Stimulated activated naive CD8-positive, alpha-beta T cell treated with anti-CD3 and anti-CD28 coated beads, Interleukin-15, Interleukin-2, amounts not matched to agents 100 ng/mL and 50 ng/mL, for 24 hours (primary cell): ENCODE data around the gene SCN1B.

Source experiments
- H3K27ac Mint-ChIP-seq: one replicate; pipeline ENCODE4 v1.8.0; 2021; ENCODE audit warnings: mild to moderate bottlenecking, mixed read lengths
- H3K27me3 Mint-ChIP-seq: one replicate; pipeline ENCODE4 v1.8.0; 2021; ENCODE audit warnings: mixed read lengths
- H3K36me3 Mint-ChIP-seq: one replicate; pipeline ENCODE4 v1.8.0; 2021; ENCODE audit warnings: low read depth, mixed read lengths
- H3K4me1 Mint-ChIP-seq: one replicate; pipeline ENCODE4 v1.8.0; 2021; ENCODE audit warnings: low read depth, mixed read lengths
- H3K4me3 Mint-ChIP-seq: one replicate; pipeline ENCODE4 v1.8.0; 2021; ENCODE audit warnings: mild to moderate bottlenecking, mixed read lengths
- H3K9me3 Mint-ChIP-seq: one replicate; pipeline ENCODE4 v1.8.0; 2021; ENCODE audit warnings: mixed read lengths

SCN1B gene

DNA sequence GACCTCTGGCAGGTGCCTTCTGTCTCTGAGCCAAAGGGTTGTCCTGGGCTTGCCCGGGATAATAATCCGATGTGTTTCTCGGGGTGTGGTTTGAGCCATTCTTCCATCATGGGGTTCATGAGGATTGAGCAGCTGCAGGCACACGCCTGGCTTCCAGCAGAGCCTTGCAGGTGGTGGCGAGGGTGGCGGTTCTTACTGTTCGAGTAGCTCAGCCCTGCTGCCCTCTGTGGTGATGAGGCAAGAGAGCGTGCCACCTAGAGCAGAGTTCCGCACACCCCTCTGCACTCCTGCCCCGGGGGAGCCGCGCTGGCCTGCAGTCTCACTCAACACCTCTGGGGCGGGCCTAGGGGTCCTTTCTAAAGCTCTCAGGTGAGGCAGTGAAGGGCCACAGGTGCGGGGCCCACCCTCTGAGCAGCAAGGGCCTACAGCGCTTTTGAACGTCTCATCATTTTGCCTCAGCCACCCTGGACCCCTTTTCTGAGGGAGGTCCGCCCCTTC is 3.8 kb downstream of the SCN1B start:
- Mint-ChIP-seq H3K4me3 (no peak overlapping the region), H3K36me3 (no peaks in the 10 kb centered on the region)

DNA sequence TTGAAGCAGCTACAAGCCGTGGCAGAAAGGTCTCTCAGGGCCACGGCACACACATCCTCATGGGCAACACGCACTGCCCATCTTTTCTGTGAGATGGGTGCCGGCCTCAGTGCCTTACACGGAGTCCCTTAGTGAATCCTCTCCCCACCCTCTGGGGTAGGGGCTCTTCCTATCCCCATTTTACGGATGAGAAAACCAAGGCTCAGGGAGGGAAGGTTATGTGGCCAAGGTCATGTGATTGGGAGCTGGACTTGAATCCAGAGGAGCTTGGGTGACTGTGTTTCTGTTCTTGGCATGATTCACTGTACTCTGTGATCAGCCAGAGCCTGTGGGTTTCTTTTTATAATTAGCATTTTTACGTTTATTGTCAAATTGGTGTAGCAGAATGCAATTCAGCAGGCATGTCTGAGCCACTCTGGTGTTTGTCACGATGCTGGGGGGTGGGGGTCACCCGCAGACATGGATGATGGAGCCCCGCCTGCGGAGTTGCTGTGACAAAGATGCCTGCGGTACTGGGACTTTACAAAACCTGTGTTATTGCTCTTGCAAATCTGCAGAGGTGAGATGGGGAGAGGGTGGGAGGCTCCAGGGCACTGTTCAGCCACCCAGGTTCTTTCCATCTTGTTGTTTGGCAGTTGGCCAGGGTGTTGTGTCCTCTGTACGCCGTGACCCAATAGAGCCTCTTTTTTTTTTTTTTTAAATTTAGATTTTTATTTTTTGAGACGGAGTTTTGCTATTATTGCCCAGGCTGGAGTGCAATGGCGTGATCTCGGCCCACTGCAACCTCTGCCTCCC is 4.5 kb downstream of the SCN1B start:
- H3K4me3 Mint-ChIP-seq: no peak overlapping the region
- H3K27me3 Mint-ChIP-seq: peaks cover 16% of the 10 kb centered on the region
- no peaks in the 10 kb centered on the region for H3K9me3 Mint-ChIP-seq
- H3K36me3 Mint-ChIP-seq: no peaks in the 10 kb centered on the region
- H3K4me1 Mint-ChIP-seq: peaks cover 19% of the 10 kb centered on the region
- no peak overlapping the region for H3K27ac Mint-ChIP-seq

More for the DNA sequence above, 3.8 kb downstream of the SCN1B start:
- Mint-ChIP-seq H3K27ac (no peak overlapping the region), H3K27me3 (peaks cover 16% of the 10 kb centered on the region), H3K4me1 (peaks cover 15% of the 10 kb centered on the region), H3K9me3 (no peaks in the 10 kb centered on the region)

DNA sequence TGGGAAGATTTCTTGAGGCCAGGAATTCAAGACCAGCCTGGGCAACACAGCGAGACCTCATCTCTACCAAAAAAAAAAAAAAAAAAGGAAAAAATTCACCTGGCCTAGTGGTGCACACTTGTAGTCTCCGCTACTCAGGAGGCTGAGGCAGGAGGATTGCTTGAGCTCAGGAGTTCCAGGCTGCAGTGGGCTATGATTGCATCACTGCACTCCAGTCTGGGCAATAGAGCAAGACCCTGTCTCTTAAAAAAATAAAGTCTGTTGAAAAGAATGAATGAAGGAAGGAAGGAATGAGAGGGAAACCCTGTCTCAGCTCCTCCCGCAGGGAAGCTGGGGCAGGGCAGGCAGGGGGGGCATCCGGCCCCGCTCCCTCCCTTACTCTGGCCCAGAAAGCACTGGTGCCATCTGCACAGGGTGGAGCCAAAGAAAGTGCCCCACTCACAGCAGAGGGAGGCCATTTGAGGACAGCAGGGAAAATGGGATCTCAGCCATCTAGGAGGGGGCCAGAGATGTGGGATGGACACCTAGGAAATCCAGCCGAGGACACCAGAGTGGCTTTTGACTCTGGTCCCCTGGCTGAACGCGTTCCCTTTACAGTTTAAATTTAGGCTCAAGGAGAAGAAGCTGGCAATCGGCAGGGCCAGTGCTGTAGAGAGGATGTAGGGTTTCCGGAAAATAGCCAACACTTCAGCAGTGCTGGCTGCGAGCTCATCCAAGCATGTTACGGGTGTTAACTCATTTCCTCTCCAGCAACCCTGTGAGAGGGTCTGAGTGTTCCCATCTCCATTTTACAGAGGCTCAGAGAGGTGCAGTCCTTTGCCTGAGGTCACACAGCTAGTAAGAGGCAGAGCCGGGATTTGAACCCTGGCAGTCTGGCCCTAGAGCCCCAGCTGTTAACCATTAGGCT is 7.7 kb downstream of the SCN1B start:
- peaks cover 6% of the 10 kb centered on the region for H3K27me3 Mint-ChIP-seq
- H3K9me3 Mint-ChIP-seq: no peaks in the 10 kb centered on the region
- peaks cover 28% of the 10 kb centered on the region for H3K4me1 Mint-ChIP-seq
- H3K36me3 Mint-ChIP-seq: no peaks in the 10 kb centered on the region
- H3K4me3 Mint-ChIP-seq: no peak overlapping the region
- H3K27ac Mint-ChIP-seq: no peak overlapping the region

DNA sequence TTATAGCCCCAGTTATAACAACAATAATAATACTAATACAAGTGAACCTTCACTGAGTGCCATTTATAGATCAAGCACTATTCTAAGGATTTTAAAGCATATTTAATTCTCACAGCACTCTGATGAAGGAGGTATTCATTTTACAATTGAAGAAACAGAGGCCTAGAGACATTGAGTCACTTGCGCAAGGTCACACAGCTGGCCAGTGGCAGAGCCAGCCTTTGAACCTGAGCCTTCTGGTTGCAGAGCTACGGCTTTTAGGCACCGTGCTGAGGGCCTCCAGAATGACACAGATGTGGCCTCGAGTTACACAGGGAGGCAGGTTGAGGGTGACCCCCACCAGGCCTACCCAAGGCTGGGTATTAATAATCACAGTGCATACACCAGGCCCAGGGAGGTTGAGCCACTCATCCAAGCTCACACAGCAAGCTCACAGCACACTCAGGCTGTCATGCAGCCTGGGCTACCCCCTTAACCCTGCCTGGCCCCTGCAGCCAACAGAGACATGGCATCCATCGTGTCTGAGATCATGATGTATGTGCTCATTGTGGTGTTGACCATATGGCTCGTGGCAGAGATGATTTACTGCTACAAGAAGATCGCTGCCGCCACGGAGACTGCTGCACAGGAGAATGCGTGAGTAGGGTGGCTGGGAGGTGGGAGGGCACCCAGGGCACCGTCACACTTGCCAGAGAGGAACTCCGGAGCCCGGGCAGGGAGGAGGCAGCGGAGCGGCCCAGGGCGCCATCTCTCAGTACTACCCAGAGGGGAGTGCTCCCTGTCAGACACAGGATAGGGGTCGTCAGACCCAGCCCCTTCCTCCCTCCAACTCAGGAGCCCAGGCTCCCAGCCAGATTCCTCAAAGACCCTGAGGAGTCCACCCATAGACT is 8.6 kb downstream of the SCN1B start:
- Mint-ChIP-seq H3K9me3 (no peaks in the 10 kb centered on the region), H3K27me3 (peaks cover 6% of the 10 kb centered on the region), H3K36me3 (no peaks in the 10 kb centered on the region), H3K4me1 (peaks cover 28% of the 10 kb centered on the region), H3K27ac (no peak overlapping the region), H3K4me3 (no peak overlapping the region)

DNA sequence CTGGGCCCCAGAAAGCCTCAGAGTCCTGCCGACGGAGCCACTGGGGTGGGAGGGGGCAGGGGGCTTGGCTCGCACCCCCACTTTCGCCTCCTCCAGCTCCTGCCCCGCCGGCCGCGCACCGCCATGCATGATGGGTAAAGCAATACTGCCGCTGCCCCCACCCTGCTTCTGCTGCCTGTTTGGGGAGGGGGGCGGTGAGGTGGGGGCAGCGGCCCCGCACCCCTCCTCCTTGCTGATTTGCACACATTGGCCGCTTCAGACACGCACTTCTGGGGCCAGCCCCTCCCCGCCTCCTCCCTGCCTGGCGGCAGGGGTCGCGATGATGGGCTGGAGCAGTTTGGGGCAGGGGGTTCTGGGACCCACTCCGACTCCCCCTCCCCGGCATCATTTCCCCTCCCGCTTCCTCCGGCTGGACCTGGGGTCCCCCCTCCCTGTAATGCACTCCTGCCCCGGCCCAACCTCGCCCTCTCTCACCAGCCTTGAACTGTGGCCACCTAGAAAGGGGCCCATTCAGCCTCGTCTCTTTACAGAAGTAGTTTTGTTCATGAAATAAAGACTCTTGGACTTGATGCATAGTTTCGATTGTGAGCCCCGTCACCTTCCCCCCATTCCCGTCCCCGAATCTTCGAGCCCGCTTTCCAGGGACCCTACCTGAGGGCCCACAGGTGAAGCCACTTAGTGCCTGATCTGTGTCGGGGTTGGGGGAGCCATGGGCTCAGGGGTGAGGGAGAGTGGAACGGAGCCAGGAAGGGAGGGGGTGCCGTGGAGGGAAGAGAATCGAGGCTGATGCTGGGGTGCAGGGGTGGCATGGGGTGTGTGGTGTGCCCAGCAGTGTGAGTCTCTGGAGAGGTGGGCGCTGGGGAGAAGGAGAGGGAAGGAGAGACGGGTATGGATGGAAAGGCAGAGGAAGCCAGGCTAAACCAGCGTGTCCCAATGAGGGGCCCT is 9.9 kb downstream of the SCN1B start:
- H3K4me1 Mint-ChIP-seq: peaks cover 35% of the 10 kb centered on the region
- no peaks in the 10 kb centered on the region for H3K9me3 Mint-ChIP-seq
- peak overlapping the region; percentile 53 for H3K4me3 Mint-ChIP-seq
- peaks cover 4% of the 10 kb centered on the region for H3K27me3 Mint-ChIP-seq
- no peaks in the 10 kb centered on the region for H3K36me3 Mint-ChIP-seq
- H3K27ac Mint-ChIP-seq: no peak overlapping the region

DNA sequence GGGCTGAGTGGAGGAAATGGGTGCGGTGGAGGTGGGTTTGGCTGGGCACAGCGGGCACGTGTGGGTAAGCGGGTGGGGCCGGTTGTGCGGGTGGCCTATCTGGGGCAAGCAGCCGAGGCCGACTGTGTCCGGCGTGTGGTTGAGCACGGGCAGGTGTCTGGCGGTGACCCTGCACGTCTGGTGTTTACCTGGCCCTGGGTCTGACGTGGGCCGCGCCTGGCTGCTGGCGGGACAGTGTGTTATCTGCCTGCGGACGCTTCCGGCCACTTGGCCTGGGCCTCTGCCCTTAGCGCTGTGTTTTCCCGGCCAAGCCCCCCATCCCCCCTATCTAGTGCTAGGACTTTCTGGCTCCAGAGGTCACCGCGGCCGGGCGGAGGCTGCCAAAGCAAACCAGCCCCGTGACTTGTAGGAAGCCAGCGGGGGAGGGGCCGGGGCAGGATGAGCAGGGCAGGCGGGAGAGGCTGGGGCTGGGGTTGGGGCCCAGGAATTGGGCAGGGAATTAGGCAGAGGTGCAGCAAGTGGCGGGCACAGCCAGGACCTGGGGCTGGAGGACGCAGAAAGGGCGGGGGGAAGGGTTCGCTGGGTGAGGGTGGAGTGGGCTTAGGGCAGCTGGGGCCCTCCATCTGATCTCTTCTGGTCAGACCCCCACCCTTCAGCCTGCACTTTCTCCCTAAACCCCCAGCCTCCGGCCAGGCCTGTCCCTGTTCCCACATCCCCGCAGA is 10.7 kb downstream of the SCN1B start:
- no peaks in the 10 kb centered on the region for H3K36me3 Mint-ChIP-seq
- H3K27me3 Mint-ChIP-seq: peaks cover 4% of the 10 kb centered on the region
- peaks cover 42% of the 10 kb centered on the region for H3K4me1 Mint-ChIP-seq
- H3K4me3 Mint-ChIP-seq: peak overlapping the region; percentile 53
- peak overlapping the region; percentile 16 for H3K27ac Mint-ChIP-seq
- H3K9me3 Mint-ChIP-seq: no peaks in the 10 kb centered on the region

DNA sequence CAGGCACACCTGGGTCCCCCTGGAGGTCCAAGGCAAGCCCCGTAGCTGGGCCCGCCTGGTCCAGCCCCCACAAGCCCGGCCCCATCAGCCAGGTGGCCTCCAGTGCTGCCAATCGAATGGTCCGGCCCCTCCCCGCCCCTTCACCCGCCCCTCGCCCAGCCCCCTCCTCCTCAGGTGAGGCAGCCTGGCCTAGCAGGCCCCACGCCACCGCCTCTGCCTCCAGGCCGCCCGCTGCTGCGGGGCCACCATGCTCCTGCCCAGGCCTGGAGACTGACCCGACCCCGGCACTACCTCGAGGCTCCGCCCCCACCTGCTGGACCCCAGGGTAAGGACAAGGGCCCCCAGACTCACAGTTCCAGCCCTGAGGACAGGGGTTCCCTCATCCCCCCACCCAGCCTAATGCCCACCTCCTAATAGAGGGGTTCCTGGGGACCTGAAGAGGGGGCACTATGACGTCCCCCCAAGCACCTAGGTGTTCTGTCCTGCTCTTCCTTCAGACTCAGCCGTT is 11.3 kb downstream of the SCN1B start, which contains the start of gene HPN:
Gene HPN, plus strand, starts transcription at position 174 of the 508 bp plus-strand sequence. CDS start 786 bp downstream, outside the sequence.
- peak within 1 kb of the TSS; percentile 16 for H3K27ac Mint-ChIP-seq
- H3K4me1 Mint-ChIP-seq: peaks cover 42% of the 10 kb centered on the region
- H3K36me3 Mint-ChIP-seq: no peaks in the 10 kb centered on the region
- peaks cover 4% of the 10 kb centered on the region for H3K27me3 Mint-ChIP-seq
- no peaks in the 10 kb centered on the region for H3K9me3 Mint-ChIP-seq
- H3K4me3 Mint-ChIP-seq: peak within 1 kb of the TSS; percentile 53

DNA sequence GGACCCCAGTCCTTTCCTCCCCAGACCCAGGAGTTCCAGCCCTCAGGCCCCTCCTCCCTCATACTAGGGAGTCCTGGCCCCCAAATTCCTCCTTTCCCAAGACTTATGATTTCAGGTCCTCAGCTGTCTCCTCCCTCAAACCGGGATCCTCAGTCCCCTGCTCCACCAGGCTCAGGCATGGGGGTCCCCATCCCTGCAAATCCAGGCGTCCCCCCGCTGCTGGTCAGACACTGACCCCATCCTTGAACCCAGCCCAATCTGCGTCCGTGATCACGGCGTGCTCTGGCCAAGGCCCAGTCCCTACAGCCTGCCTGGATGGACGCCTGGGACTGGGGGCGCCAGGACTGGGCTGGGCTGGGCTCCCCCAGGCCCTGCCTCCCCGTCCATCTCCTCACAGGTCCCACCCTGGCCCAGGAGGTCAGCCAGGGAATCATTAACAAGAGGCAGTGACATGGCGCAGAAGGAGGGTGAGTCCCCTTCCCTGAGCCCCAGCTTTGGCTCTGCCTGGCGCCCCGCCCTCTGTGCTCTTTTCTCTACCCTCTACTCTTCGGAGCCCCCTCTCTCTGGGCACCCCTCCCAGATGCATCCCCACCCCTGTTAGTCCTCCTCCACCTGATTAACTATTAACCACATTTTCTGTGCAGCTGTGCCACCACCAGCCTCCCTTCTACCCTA is 11.9 kb downstream of the SCN1B start:
- H3K9me3 Mint-ChIP-seq: no peaks in the 10 kb centered on the region
- H3K27ac Mint-ChIP-seq: no peak overlapping the region
- no peak overlapping the region for H3K4me3 Mint-ChIP-seq
- no peaks in the 10 kb centered on the region for H3K36me3 Mint-ChIP-seq
- peaks cover 4% of the 10 kb centered on the region for H3K27me3 Mint-ChIP-seq
- H3K4me1 Mint-ChIP-seq: peaks cover 39% of the 10 kb centered on the region

DNA sequence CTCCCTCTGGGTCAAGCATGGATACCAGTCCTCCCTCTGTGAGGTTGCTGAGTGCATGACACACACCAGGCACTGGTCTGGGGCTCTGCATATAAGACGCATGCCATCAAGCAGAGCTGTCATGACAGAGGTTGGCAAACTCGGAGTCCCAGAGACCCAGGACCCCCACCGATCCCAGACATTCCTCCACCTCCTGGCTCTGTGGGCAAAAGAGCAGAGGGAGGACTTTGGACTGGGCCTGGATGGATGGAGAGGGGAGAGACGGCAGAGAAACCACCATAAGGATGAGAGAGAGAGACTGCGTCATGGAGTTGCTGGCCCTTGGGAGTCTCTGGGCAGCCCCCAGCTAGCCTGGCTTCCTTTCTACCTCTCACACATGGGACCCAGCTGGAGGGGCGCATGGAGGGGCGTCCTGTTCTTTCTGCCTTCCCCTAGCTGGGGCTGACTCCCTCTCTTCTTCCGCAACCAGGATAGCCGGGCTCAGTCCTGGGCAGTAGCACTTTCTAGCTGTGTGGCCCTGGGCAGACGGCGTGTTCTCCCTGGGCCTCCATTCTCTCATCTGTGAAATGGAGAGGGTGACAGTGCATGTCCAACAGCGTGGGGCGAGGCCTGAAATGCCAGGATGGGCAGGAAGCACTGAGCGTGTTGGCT is 12.8 kb downstream of the SCN1B start:
- peaks cover 4% of the 10 kb centered on the region for H3K27me3 Mint-ChIP-seq
- H3K9me3 Mint-ChIP-seq: no peaks in the 10 kb centered on the region
- no peak overlapping the region for H3K4me3 Mint-ChIP-seq
- no peak overlapping the region for H3K27ac Mint-ChIP-seq
- peaks cover 36% of the 10 kb centered on the region for H3K4me1 Mint-ChIP-seq
- H3K36me3 Mint-ChIP-seq: no peaks in the 10 kb centered on the region

DNA sequence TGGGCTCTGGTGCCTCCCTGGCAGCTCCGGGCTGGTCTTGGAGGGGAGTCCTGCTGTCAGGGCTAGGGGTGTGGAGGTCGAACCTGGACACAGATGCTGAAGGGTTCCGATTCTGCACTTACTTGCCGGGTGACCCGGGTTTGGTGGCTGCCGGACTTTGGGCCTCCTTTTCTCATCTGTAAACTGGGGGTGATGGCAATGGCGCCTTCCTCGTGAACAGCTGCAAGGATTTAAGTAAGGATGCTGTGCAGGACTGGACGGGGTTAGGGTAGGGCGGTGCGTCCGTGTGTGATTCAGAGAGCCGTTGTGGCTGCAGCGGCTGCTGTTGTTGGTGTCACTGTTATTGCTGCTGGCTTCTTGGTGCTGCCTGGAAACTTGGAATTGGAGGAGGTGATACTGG is 13.6 kb downstream of the SCN1B start:
- H3K9me3 Mint-ChIP-seq: no peaks in the 10 kb centered on the region
- peaks cover 35% of the 10 kb centered on the region for H3K4me1 Mint-ChIP-seq
- H3K4me3 Mint-ChIP-seq: no peak overlapping the region
- H3K27me3 Mint-ChIP-seq: peaks cover 4% of the 10 kb centered on the region
- H3K27ac Mint-ChIP-seq: no peak overlapping the region
- no peaks in the 10 kb centered on the region for H3K36me3 Mint-ChIP-seq

DNA sequence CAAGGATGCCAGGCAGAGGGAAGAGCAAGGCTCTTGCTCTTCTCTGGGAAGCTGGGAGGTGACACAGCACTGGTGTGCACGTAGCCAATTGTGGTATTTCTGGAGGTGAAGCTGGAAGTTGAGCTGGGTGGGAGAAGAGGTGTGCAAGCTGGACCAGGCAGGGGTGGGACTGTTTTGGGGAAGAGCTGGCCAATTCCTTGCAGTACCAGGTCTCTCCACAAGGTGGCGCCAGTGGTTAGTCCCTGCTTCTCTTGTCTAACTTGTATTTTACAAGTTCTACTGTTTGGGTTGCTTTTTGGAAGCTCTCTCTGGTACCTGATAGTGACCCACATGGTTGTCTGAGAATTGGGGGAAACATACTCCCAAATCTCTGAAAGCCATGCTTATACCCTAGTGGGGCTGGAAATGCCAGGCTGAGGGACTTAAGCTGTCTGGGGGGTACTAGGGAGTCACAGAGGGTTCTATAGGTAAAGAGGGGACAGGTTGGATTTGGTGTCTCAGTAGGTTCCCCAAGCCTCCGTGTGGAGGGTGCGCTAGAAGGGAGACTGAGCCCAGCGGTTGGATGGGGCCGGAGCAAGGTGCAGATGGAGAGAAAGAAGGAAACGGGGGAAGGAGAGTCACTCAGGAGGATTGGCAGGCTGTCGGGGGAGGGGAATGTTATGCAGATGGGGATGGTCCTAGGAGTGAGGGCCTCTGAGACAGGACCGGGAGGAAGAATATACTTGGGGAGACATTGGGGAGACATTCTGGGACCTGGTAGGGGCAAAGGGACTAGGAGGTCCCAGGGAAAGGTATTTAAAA is 14.2 kb downstream of the SCN1B start:
- Mint-ChIP-seq H3K4me3 (no peak overlapping the region), H3K9me3 (no peaks in the 10 kb centered on the region), H3K27me3 (peaks cover 4% of the 10 kb centered on the region), H3K36me3 (no peaks in the 10 kb centered on the region), H3K4me1 (peaks cover 30% of the 10 kb centered on the region), H3K27ac (no peak overlapping the region)
